Gastrocnemius medialis (tissue), 4 donors: ENCODE measurements around the gene AK5. TPM values are rescaled to one million over a fixed set of nuclear protein-coding genes. Genes with fewer than 3 reads are reported as not detected.

Source experiments
- ATAC-seq, 2 donors: fragments of 150-250 bp; one replicate each; pipeline ENCODE4 v1.9.1; 2016
- DNase-seq, 2 donors: peaks; one replicate each; pipeline ENCODE4 v3.0.0-alpha.2; 2019
- H3K27ac ChIP-seq, 4 donors: fragments of 200-600 bp; sonication (generic); 1 replicate in 1 of 4; 2 replicates in 3 of 4; pipeline ENCODE4 v1.5.1; 2016 to 2018; ENCODE audit warnings: mild to moderate bottlenecking in 2 of 4, moderate library complexity in 1 of 4
- H3K27me3 ChIP-seq, 3 donors: fragments of 200-600 bp; sonication (generic) in 2 of 3; 1 replicate in 1 of 3; 2 replicates in 2 of 3; pipeline versions ENCODE4 v1.5.1 to v1.6.0; 2016 to 2019; ENCODE audit warnings: mild to moderate bottlenecking in 1 of 3, moderate library complexity in 1 of 3
- H3K36me3 ChIP-seq, 2 donors: fragments of 200-600 bp; sonication (generic) in 1 of 2; one replicate each; pipeline ENCODE4 v1.5.1; 2017 to 2018
- H3K4me1 ChIP-seq, 2 donors: fragments of 200-600 bp; sonication (generic) in 1 of 2; one replicate each; pipeline ENCODE4 v1.5.1; 2016 to 2017; ENCODE audit warnings: mild to moderate bottlenecking in 2 of 2
- H3K4me3 ChIP-seq, 4 donors: fragments of 200-600 bp; sonication (generic) in 3 of 4; 1 replicate in 1 of 4; 2 replicates in 3 of 4; pipeline ENCODE4 v1.5.1; 2016 to 2019; ENCODE audit warnings: mild to moderate bottlenecking in 2 of 4
- H3K9me3 ChIP-seq, 3 donors: fragments of 200-600 bp; sonication (generic) in 2 of 3; 1 replicate in 1 of 3; 2 replicates in 2 of 3; pipeline ENCODE4 v1.5.1; 2016 to 2019
- CTCF ChIP-seq, 5 experiments: fragments of 450-650 bp in 3 of 5; fragments of 200-600 bp in 2 of 5; sonication (generic) in 2 of 5; IDR thresholded peaks in 4 of 5; conservative IDR thresholded peaks in 1 of 5; 1 replicate in 4 of 5; 2 replicates in 1 of 5; pipeline ENCODE4 v1.5.1; 2016 to 2019; ENCODE audit warnings: antibody characterized with exemption in 5 of 5, mild to moderate bottlenecking in 3 of 5, moderate library complexity in 3 of 5
- POLR2A ChIP-seq, 2 donors: fragments of 450-650 bp; IDR thresholded peaks; one replicate each; pipeline ENCODE4 v1.6.1; 2017; ENCODE audit warnings: antibody characterized with exemption in 2 of 2, mild to moderate bottlenecking in 2 of 2, moderate library complexity in 2 of 2
- in situ Hi-C, 4 donors: fragments of 200-750 bp; cut with MboI; loops; one replicate each; pipeline versions ENCODE4 v1.15.0 to v1.8.0; 2017; ENCODE audit warnings: low sequenced_read_pairs in 4 of 4
- intact Hi-C: fragments of 100-400 bp; cut with DNase I; formaldehyde crosslinking; loops from one replicate; pipeline ENCODE4 v1.15.1; 2023; ENCODE audit warnings: low total_unique reads
- total RNA-seq, 4 donors: library from RNA; depleted of rRNA; stranded (reverse); fragments of >200 nt; gene quantifications; one replicate each; pipeline versions ENCODE4 v1.1.0 to v1.2.3, GENCODE V29; 2016

Gene AK5
- total RNA-seq, 4 donors from 2014 or later: 0.07 to 1.8 TPM; not detected in 2

DNA sequence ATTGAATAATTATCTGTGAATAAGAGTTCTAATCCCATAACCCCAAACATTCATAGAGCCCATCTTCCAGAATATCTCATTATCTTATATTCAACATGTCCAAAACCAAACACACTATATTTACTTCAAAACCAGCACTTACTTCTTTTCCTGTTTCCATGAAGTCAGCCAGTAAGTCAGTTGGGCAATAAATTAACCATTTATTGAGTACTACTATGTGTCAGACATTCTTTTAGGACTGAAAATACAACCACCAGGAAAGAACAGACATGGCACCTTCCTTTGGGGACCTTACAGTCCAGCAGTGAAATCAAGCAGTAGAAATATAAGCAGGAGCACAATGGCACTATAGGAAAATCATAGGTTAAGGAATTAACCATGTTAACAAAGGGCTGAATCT, 8.8 kb downstream of the AK5 start:
- intact Hi-C loops: no loop called here
- Histone ChIP-seq H3K9me3 (no peaks in the 10 kb centered on the region), H3K4me1 (no peaks in the 10 kb centered on the region), H3K4me3 (no peak overlapping the region), H3K27me3 (peaks cover 0 to 2% (median 0%) of the 10 kb centered on the region in 3 donors), H3K36me3 (no peaks in the 10 kb centered on the region), H3K27ac (no peak overlapping the region)
- TF ChIP-seq POLR2A (IDR thresholded peaks at IDR 0.05) (no peak), CTCF (IDR thresholded peaks at IDR 0.05 in 4 of 5, conservative IDR thresholded peaks at IDR 0.05 in 1 of 5) (no peak)
- in situ Hi-C loops: no loop called here
- DNase-seq: no peak
- no peak for ATAC-seq

DNA sequence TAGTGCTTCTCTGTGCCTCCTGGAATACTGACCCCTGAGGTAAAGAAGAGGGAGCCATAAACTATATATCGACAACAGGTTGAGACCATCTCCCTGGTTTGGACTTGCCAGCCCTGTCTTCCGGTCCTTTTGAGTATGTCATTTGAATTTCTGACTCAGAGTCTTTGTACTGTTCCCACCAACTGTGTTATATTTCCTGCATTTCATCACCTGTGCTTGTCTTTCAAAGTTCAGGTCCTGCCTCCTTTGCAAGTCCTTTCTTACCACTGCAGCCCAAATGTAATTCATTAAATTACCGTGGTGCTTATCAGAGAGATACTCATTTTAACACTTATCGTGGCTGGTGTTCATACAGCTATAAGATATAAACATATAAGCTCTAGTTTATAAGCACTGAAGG, 10.7 kb downstream of the AK5 start:
- H3K27me3 ChIP-seq: no peaks in the 10 kb centered on the region
- no peaks in the 10 kb centered on the region for H3K4me1 ChIP-seq
- TF ChIP-seq CTCF (IDR thresholded peaks at IDR 0.05 in 4 of 5, conservative IDR thresholded peaks at IDR 0.05 in 1 of 5) (no peak), POLR2A (IDR thresholded peaks at IDR 0.05) (no peak)
- DNase-seq (no peak), ATAC-seq (no peak)
- H3K27ac ChIP-seq: no peak overlapping the region
- intact Hi-C loops: no loop called here
- no peak overlapping the region for H3K4me3 ChIP-seq
- in situ Hi-C loops: no loop called here
- no peaks in the 10 kb centered on the region for H3K9me3 ChIP-seq
- H3K36me3 ChIP-seq: no peaks in the 10 kb centered on the region

- DNase-seq (no peak), ATAC-seq (no peak)
- in situ Hi-C loops: no loop called here
- Histone ChIP-seq H3K27me3 (no peaks in the 10 kb centered on the region), H3K27ac (no peak overlapping the region), H3K9me3 (no peaks in the 10 kb centered on the region), H3K36me3 (no peaks in the 10 kb centered on the region), H3K4me1 (no peaks in the 10 kb centered on the region), H3K4me3 (no peak overlapping the region)
- TF ChIP-seq CTCF (IDR thresholded peaks at IDR 0.05 in 4 of 5, conservative IDR thresholded peaks at IDR 0.05 in 1 of 5) (no peak), POLR2A (IDR thresholded peaks at IDR 0.05) (no peak)
- intact Hi-C loops: no loop called here
Observed at GRCh38 chr1:77300566-77300965, 18.7 kb downstream of the AK5 start.

GRCh38 chr1:77303387-77303786, 21.6 kb downstream of the AK5 start:
- in situ Hi-C loops: no loop called here
- H3K9me3 ChIP-seq: no peaks in the 10 kb centered on the region
- intact Hi-C loops: no loop called here

More at GRCh38 chr1:77303387-77303786, 21.6 kb downstream of the AK5 start:
- no peak overlapping the region for H3K27ac ChIP-seq
- no peak overlapping the region for H3K4me3 ChIP-seq
- H3K4me1 ChIP-seq: no peaks in the 10 kb centered on the region
- ATAC-seq: no peak
- no peak for DNase-seq
- H3K36me3 ChIP-seq: no peaks in the 10 kb centered on the region
- H3K27me3 ChIP-seq: no peaks in the 10 kb centered on the region
- no peak for TF ChIP-seq CTCF (IDR thresholded peaks at IDR 0.05 in 4 of 5, conservative IDR thresholded peaks at IDR 0.05 in 1 of 5)
- no peak for TF ChIP-seq POLR2A (IDR thresholded peaks at IDR 0.05)
